ENCODE measurements around the gene EPB41. TPM values are rescaled to one million over a fixed set of nuclear protein-coding genes. Genes with fewer than 3 reads are reported as not detected.

Gene EPB41
- total and polyA plus RNA-seq, 9 of the 15 experiments (the other 6 are each of a cell fraction or from before 2014, with no cell fraction given): 3.7 to 213 (median 141) TPM

GRCh38 chr1:28914228-28915030, at the start of gene EPB41 (continued):
- TF ChIP-seq HINFP (tag; conservative IDR thresholded peaks at IDR 0.05; ENCODE audit: low read depth) (no peak), HNRNPL (IDR thresholded peaks at IDR 0.05; ENCODE audit: low read depth, low read length) (no peak), ETV6 (IDR thresholded peaks at IDR 0.05; ENCODE audit: borderline replicate concordance in 1 of 2, low read depth in 2 of 2, low read length in 1 of 2) (no peak), ETV6 (CRISPR knock-in tag; IDR thresholded peaks at IDR 0.05; ENCODE audit: borderline replicate concordance) (no peak), CHAMP1 (IDR thresholded peaks at IDR 0.05) (no peak), HMG20A (CRISPR knock-in tag; conservative IDR thresholded peaks at IDR 0.05) (no peak), JUND (IDR thresholded peaks at IDR 0.05; ENCODE audit: borderline replicate concordance, low read depth, low read length) (no peak; the same call in 1 of the 2 replicates), JUND (tag; IDR thresholded peaks at IDR 0.05; ENCODE audit: borderline replicate concordance, low read depth, low read length) (0 out of 3 replicates have a peak, but pooled peaks have one; percentile 24), SAP30 (IDR thresholded peaks at IDR 0.05; ENCODE audit: borderline replicate concordance, insufficient read depth, low read depth, low read length, poor library complexity, severe bottlenecking) (peak; percentile 68), NFIX (CRISPR knock-in tag; IDR thresholded peaks at IDR 0.05; ENCODE audit: low read depth) (no peak), E2F3 (CRISPR knock-in tag; IDR thresholded peaks at IDR 0.05) (0 out of 2 replicates have a peak, but pooled peaks have one; percentile 53), JUNB (CRISPR knock-in tag; conservative IDR thresholded peaks at IDR 0.05) (no peak), KHSRP (IDR thresholded peaks at IDR 0.05) (no peak), MCM3 (IDR thresholded peaks at IDR 0.05) (no peak), FOXP1 (CRISPR knock-in tag; IDR thresholded peaks at IDR 0.05) (peak; percentile 89; the same call in 1 of the 2 replicates), ZNF280A (IDR thresholded peaks at IDR 0.05; ENCODE audit: low read depth, partially characterized antibody) (no peak), THAP7 (CRISPR knock-in tag; IDR thresholded peaks at IDR 0.05) (no peak), SIN3B (IDR thresholded peaks at IDR 0.05; ENCODE audit: low read depth) (peak; percentile 71; the same call in 1 of the 2 replicates), FOXK1 (CRISPR knock-in tag; IDR thresholded peaks at IDR 0.05; ENCODE audit: borderline replicate concordance) (no peak)
